Measurements from ENCODE around the gene PTGIS.

PTGIS gene

DNA sequence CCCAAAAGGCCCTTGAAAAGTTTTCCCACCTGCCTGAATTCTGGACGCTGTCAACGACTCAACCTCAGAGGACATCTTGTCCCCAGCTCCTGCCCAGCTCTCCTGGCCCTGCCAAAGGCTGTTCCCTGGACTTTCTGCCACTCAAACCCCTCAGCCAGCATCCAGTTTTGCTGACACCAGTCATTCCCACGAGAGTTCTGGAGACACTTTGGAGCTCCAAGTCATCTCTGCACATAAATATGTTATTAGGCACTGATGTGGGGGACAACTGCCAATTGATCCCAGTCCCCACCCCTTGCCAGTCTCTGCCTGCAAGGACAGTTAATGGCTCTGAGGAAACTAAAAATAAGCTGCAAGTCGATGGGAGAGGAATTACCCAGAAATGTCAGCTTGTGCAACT, 46.6 kb downstream of the PTGIS start:
- Histone ChIP-seq H3K9ac (ENCODE audit: low read length in 2 of 2) (no peak overlapping the region), H3K4me1 (ENCODE audit: control insufficient read depth, insufficient read depth, low read length) (no peaks in the 10 kb centered on the region), H3K27ac (ENCODE audit: low read length) (no peak overlapping the region), H3K4me3 (ENCODE audit: low read length in 2 of 2) (no peak overlapping the region), H3K36me3 (ENCODE audit: control insufficient read depth in 2 of 2, insufficient read depth in 2 of 2, low read length in 2 of 2) (peaks cover 0 to 2% of the 10 kb centered on the region in 2 donors), H3K9me3 (ENCODE audit: control insufficient read depth in 2 of 2, low read length in 2 of 2) (no peaks in the 10 kb centered on the region), H3K27me3 (ENCODE audit: control insufficient read depth in 1 of 2, insufficient read depth in 2 of 2, low read length in 2 of 2) (no peaks in the 10 kb centered on the region)

DNA sequence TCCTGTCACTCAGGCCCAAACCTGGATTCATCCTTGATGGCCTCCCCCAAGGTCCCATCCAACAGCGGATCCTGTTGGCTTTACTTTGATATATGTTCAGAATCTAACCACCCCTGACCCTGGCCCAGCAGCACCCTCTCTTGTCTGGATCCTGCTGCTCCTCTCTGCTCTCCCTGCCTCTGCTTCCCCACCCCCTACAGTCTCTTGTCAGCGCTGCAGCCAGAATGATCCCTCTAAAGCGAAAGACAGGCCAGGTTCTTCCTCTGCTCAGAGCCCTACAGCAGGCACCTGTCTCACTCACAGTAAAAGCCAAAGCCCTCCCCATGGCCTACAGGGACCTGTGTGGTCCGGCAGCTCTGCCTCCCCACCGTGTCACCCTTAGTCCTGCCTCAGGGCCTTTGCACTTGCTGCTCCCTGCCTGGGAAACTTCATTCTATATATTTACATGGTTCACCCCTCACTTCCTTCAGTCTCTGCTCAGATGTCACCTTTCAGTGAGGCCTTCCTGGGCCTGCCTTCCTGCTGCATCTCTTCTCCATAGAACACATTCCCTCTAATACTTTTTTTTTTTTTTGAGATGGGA, 48.1 kb downstream of the PTGIS start:
- H3K9ac ChIP-seq (ENCODE audit: low read length in 2 of 2) = no peak overlapping the region
- H3K4me1 ChIP-seq (ENCODE audit: control insufficient read depth, insufficient read depth, low read length) = no peaks in the 10 kb centered on the region
- H3K27ac ChIP-seq (ENCODE audit: low read length) = no peak overlapping the region
- H3K27me3 ChIP-seq (ENCODE audit: control insufficient read depth in 1 of 2, insufficient read depth in 2 of 2, low read length in 2 of 2) = no peaks in the 10 kb centered on the region
- H3K36me3 ChIP-seq (ENCODE audit: control insufficient read depth in 2 of 2, insufficient read depth in 2 of 2, low read length in 2 of 2) = peaks cover 0 to 2% of the 10 kb centered on the region in 2 donors
- no peaks in the 10 kb centered on the region for H3K9me3 ChIP-seq (ENCODE audit: control insufficient read depth in 2 of 2, low read length in 2 of 2)
- H3K4me3 ChIP-seq (ENCODE audit: low read length in 2 of 2) = no peak overlapping the region

DNA sequence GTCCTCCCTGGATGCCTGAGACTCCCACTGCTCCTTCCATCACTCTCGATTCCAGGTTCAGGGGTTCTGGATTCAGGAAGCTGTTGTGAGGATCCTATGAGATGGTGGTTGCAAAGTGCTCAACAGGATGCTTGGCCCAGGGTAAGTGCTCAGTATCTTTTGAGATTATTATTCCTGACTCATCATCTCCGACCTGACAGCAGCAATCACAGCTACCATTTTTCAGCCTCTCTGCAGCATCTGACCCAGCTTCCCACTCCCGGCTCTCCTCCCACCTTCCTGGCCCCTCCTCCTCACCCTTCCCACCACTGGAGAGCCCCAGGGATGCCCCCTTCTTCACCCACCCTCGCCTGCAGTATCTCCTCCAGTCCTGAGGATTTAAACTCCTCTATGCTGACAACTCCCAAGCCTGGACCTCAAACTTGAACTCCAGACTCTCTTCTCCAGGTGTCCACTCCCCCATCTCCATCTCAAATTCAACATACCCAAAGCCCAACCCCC, 48.7 kb downstream of the PTGIS start:
- Histone ChIP-seq H3K4me1 (ENCODE audit: control insufficient read depth, insufficient read depth, low read length) (no peaks in the 10 kb centered on the region), H3K4me3 (ENCODE audit: low read length in 2 of 2) (no peak overlapping the region), H3K36me3 (ENCODE audit: control insufficient read depth in 2 of 2, insufficient read depth in 2 of 2, low read length in 2 of 2) (peaks cover 0 to 3% of the 10 kb centered on the region in 2 donors), H3K9me3 (ENCODE audit: control insufficient read depth in 2 of 2, low read length in 2 of 2) (no peaks in the 10 kb centered on the region), H3K27me3 (ENCODE audit: control insufficient read depth in 1 of 2, insufficient read depth in 2 of 2, low read length in 2 of 2) (no peaks in the 10 kb centered on the region), H3K27ac (ENCODE audit: low read length) (no peak overlapping the region), H3K9ac (ENCODE audit: low read length in 2 of 2) (no peak overlapping the region)

DNA sequence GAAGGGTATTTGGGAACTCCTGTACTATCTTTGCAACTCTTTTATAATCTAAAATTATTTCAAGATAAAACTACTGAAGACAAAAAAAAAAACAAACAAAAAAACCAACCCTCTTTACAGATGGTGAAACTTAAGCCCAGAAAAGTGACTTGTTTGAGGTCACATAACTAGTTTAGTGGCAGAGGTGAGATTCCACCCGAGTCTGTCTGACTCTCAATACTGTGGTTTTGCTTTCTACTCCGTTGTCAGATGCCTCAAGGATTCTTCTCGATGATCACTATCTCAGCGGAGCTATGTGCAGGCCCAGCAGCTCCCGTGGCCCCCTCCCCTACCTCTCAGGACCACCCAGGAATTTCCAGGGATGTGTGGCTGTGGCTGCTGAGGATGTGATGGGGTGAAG, 49.4 kb downstream of the PTGIS start:
- Histone ChIP-seq H3K27ac (ENCODE audit: low read length) (no peak overlapping the region), H3K4me3 (ENCODE audit: low read length in 2 of 2) (no peak overlapping the region), H3K4me1 (ENCODE audit: control insufficient read depth, insufficient read depth, low read length) (no peaks in the 10 kb centered on the region), H3K36me3 (ENCODE audit: control insufficient read depth in 2 of 2, insufficient read depth in 2 of 2, low read length in 2 of 2) (peaks cover 0 to 8% of the 10 kb centered on the region in 2 donors), H3K9me3 (ENCODE audit: control insufficient read depth in 2 of 2, low read length in 2 of 2) (no peaks in the 10 kb centered on the region), H3K27me3 (ENCODE audit: control insufficient read depth in 1 of 2, insufficient read depth in 2 of 2, low read length in 2 of 2) (no peaks in the 10 kb centered on the region), H3K9ac (ENCODE audit: low read length in 2 of 2) (no peak overlapping the region)

DNA sequence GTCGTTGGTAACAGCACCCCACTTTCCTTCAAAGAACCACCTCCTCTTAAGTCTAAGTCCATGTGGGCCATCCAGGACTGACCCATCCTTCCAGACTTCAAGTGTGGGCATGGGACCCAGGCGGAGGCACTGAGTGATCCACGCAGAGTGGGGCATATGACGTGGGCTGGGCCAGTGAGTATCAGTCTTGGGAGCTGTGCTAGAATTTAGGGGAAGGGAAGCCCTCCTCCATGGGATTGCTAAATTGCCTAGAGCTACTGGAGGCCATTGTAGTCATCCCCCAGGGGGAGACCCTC, 50.2 kb downstream of the PTGIS start:
- Histone ChIP-seq H3K9me3 (ENCODE audit: control insufficient read depth in 2 of 2, low read length in 2 of 2) (no peaks in the 10 kb centered on the region), H3K9ac (ENCODE audit: low read length in 2 of 2) (no peak overlapping the region), H3K27me3 (ENCODE audit: control insufficient read depth in 1 of 2, insufficient read depth in 2 of 2, low read length in 2 of 2) (no peaks in the 10 kb centered on the region), H3K36me3 (ENCODE audit: control insufficient read depth in 2 of 2, insufficient read depth in 2 of 2, low read length in 2 of 2) (peaks cover 0 to 8% of the 10 kb centered on the region in 2 donors), H3K4me3 (ENCODE audit: low read length in 2 of 2) (no peak overlapping the region), H3K4me1 (ENCODE audit: control insufficient read depth, insufficient read depth, low read length) (no peaks in the 10 kb centered on the region), H3K27ac (ENCODE audit: low read length) (no peak overlapping the region)

DNA sequence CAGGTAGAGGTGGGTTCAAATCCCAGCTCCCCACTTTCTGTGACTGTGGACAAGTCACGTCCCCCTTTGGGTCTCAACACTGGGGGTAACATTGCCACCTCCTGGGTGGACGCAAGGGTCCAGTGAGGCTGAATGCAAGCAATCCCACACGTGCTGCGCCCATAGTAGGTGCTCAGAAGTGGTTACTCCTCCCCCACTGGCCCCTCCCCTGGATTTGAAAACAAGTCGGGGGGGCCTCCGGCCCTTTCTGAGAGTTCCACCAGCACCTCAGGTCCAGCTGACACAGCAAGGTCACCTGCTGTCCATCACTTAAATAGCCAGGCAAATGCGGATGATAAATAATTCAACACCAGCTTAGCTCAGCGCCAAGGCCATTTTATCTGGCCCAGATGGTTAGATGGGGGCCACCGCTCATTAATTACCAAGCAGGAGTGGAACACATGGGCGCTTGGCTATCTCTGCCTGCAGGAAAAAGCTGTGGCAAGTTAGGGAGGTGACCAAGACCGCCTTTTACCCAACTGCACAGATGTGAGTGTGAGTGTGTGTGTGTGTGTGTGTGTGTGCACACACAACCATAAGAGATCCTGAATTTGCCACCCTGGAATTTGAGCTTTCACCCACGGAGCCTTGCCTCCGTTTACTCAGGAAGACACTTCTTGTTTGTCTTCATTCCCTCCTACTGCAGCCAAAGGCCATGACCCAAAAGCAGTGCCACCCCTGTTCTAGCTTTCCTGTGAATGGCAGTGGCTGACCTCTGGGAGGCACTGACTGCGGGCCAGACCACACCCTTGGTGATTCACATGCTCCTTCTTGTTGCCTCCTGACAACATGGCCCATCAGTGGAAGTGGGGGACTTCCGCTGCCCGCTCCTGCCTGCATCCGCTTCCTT, 50.8 kb downstream of the PTGIS start:
- Histone ChIP-seq H3K27me3 (ENCODE audit: control insufficient read depth in 1 of 2, insufficient read depth in 2 of 2, low read length in 2 of 2) (no peaks in the 10 kb centered on the region), H3K27ac (ENCODE audit: low read length) (no peak overlapping the region), H3K36me3 (ENCODE audit: control insufficient read depth in 2 of 2, insufficient read depth in 2 of 2, low read length in 2 of 2) (peaks cover 0 to 8% of the 10 kb centered on the region in 2 donors), H3K9me3 (ENCODE audit: control insufficient read depth in 2 of 2, low read length in 2 of 2) (no peaks in the 10 kb centered on the region), H3K4me1 (ENCODE audit: control insufficient read depth, insufficient read depth, low read length) (no peaks in the 10 kb centered on the region), H3K9ac (ENCODE audit: low read length in 2 of 2) (no peak overlapping the region), H3K4me3 (ENCODE audit: low read length in 2 of 2) (no peak overlapping the region)

DNA sequence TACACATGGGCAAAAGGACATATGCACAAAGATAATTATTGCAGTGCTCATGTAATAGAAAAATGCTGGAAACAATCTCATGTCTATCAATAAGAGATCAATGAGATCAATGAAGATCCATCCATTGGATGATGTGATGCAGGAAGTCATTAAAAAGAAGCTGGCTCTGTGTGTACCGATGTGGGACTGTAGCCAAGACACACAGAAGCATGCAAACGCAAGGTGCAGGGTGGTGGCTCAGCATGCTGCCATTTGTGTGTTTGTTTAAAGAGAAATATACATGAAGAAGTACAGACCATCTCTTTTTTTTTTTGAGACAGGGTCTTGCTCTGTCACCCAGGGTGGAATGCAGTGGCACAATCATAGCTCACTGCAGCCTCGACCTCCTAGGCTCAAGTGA, 52.4 kb downstream of the PTGIS start:
- no peaks in the 10 kb centered on the region for H3K4me1 ChIP-seq (ENCODE audit: control insufficient read depth, insufficient read depth, low read length)
- H3K9ac ChIP-seq (ENCODE audit: low read length in 2 of 2) = no peak overlapping the region
- H3K27ac ChIP-seq (ENCODE audit: low read length) = no peak overlapping the region
- H3K9me3 ChIP-seq (ENCODE audit: control insufficient read depth in 2 of 2, low read length in 2 of 2) = no peaks in the 10 kb centered on the region
- peaks cover 0 to 8% of the 10 kb centered on the region in 2 donors for H3K36me3 ChIP-seq (ENCODE audit: control insufficient read depth in 2 of 2, insufficient read depth in 2 of 2, low read length in 2 of 2)
- no peak overlapping the region for H3K4me3 ChIP-seq (ENCODE audit: low read length in 2 of 2)
- no peaks in the 10 kb centered on the region for H3K27me3 ChIP-seq (ENCODE audit: control insufficient read depth in 1 of 2, insufficient read depth in 2 of 2, low read length in 2 of 2)

DNA sequence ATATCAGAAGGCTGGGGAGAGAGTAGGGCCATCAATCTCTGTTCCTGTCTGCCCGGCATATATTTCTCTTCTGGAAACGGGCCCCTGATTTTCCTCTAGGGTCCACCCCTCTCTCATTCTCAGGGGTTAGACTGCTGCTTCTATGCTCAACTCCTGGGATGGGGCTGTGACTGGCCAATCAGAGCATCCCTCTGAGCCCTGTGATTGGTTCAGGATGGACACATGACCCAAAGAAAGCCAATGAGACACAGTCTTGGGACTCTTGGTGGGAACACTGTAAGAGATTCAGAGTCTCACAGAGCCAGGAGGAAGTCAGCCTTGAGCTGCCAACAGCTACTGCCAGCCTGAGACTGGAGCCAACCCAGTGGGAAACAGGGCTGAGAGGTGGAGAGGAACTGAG, 54.4 kb downstream of the PTGIS start:
- H3K9me3 ChIP-seq (ENCODE audit: control insufficient read depth in 2 of 2, low read length in 2 of 2) = no peaks in the 10 kb centered on the region
- H3K27ac ChIP-seq (ENCODE audit: low read length) = no peak overlapping the region
- H3K27me3 ChIP-seq (ENCODE audit: control insufficient read depth in 1 of 2, insufficient read depth in 2 of 2, low read length in 2 of 2) = no peaks in the 10 kb centered on the region
- no peak overlapping the region for H3K9ac ChIP-seq (ENCODE audit: low read length in 2 of 2)
- H3K36me3 ChIP-seq (ENCODE audit: control insufficient read depth in 2 of 2, insufficient read depth in 2 of 2, low read length in 2 of 2) = peaks cover 0 to 8% of the 10 kb centered on the region in 2 donors
- peaks cover 2% of the 10 kb centered on the region for H3K4me1 ChIP-seq (ENCODE audit: control insufficient read depth, insufficient read depth, low read length)
- no peak overlapping the region for H3K4me3 ChIP-seq (ENCODE audit: low read length in 2 of 2)

DNA sequence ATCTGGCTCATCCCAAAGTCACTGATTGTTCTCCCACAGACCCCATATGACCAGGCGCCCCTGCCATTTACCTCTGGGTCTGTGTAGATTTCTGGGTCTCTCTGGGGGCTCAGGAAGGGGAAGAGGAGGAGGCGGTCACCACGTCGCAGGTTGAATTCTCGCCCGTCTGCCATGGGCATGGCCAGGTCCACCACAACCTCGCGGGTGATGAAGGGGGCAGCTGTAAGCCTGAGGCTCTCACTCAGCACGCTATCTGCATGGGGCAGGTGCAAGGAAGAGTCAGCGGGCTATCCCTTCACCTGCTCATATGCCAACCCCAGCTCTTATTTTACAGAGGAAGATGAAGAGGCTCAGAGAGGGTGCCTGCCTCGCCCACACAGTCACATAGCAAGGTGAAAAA, 54.9 kb downstream of the PTGIS start:
- H3K4me3 ChIP-seq (ENCODE audit: low read length in 2 of 2) = no peak overlapping the region
- no peaks in the 10 kb centered on the region for H3K27me3 ChIP-seq (ENCODE audit: control insufficient read depth in 1 of 2, insufficient read depth in 2 of 2, low read length in 2 of 2)
- H3K36me3 ChIP-seq (ENCODE audit: control insufficient read depth in 2 of 2, insufficient read depth in 2 of 2, low read length in 2 of 2) = peaks cover 0 to 8% of the 10 kb centered on the region in 2 donors
- H3K9ac ChIP-seq (ENCODE audit: low read length in 2 of 2) = no peak overlapping the region
- H3K27ac ChIP-seq (ENCODE audit: low read length) = no peak overlapping the region
- no peaks in the 10 kb centered on the region for H3K9me3 ChIP-seq (ENCODE audit: control insufficient read depth in 2 of 2, low read length in 2 of 2)
- H3K4me1 ChIP-seq (ENCODE audit: control insufficient read depth, insufficient read depth, low read length) = peaks cover 8% of the 10 kb centered on the region

DNA sequence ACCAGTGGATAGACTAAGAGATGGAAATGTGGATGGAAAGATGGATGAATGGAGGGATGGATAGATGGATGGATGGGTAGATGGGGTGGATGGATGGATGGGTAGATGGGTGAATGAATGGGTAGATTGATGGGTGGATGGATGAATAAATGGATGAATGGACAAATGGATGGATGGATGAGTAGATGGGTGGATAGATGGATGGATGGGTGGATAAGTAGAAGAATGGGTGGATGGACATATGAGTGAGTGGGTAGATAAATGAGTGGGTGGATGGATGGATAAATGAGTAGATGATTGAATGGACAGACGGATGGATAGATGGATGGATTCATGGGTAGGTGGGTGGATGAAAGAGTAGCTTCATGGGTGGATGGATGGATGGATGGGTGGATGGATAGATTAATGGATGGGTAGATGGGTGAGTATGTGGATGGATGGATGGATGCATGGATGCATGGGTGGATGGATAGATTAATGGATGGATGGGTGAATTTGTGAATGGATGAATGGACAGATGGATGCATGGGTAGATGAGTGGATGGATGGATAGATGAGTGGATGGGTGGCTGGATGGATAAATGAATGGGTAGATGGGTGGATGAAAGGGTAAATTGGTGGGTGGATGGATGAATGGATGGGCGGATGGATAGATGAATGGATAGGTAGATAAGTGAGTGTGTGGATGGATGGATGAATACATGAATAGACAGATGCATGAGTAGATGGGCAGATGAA, 56.0 kb downstream of the PTGIS start:
- no peak overlapping the region for H3K27ac ChIP-seq (ENCODE audit: low read length)
- H3K4me1 ChIP-seq (ENCODE audit: control insufficient read depth, insufficient read depth, low read length) = peaks cover 8% of the 10 kb centered on the region
- H3K4me3 ChIP-seq (ENCODE audit: low read length in 2 of 2) = no peak overlapping the region
- H3K9ac ChIP-seq (ENCODE audit: low read length in 2 of 2) = no peak overlapping the region
- H3K27me3 ChIP-seq (ENCODE audit: control insufficient read depth in 1 of 2, insufficient read depth in 2 of 2, low read length in 2 of 2) = peaks cover 0 to 5% of the 10 kb centered on the region in 2 donors
- no peaks in the 10 kb centered on the region for H3K9me3 ChIP-seq (ENCODE audit: control insufficient read depth in 2 of 2, low read length in 2 of 2)
- H3K36me3 ChIP-seq (ENCODE audit: control insufficient read depth in 2 of 2, insufficient read depth in 2 of 2, low read length in 2 of 2) = peaks cover 0 to 8% of the 10 kb centered on the region in 2 donors
